Activated T-cell treated with anti-CD3 and anti-CD28 coated beads, Interleukin-2, amount 50 U/mL, for 48 hours (primary cell): Measurements from ENCODE around the gene CERS6.
"Not testable (repeated sequence)": the region's sequence is repeated elsewhere in the genome, so short reads cannot be mapped to it uniquely, and the experiment has no call there.

Source experiments
- DNase-seq, 2 experiments: peaks; one replicate each; pipeline ENCODE4 v3.0.0-alpha.2; 2020

CERS6 gene

GRCh38 chr2:168787782-168788376 is 331.8 kb downstream of the CERS6 start:
- no peak for DNase-seq

- no peak for DNase-seq
Measured at GRCh38 chr2:168789776-168790175, 333.7 kb downstream of the CERS6 start.

- no peak for DNase-seq
Measured at GRCh38 chr2:168790226-168790902, 334.3 kb downstream of the CERS6 start.

GRCh38 chr2:168791140-168791539 is 335.1 kb downstream of the CERS6 start:
- DNase-seq = not testable (repeated sequence)

GRCh38 chr2:168793596-168793995 is 337.5 kb downstream of the CERS6 start:
- no peak for DNase-seq

GRCh38 chr2:168794968-168795367 is 338.9 kb downstream of the CERS6 start:
- DNase-seq = no peak

- no peak for DNase-seq
Measured at GRCh38 chr2:168796090-168796577, 340.1 kb downstream of the CERS6 start.

- no peak for DNase-seq
Measured at GRCh38 chr2:168796583-168797285, 340.7 kb downstream of the CERS6 start.

GRCh38 chr2:168797286-168797655 is 341.2 kb downstream of the CERS6 start:
- DNase-seq = no peak

- no peak for DNase-seq
Measured at GRCh38 chr2:168798076-168798887, 342.2 kb downstream of the CERS6 start.

GRCh38 chr2:168798888-168799410 is 342.9 kb downstream of the CERS6 start:
- DNase-seq = no peak

- no peak for DNase-seq
Measured at GRCh38 chr2:168801471-168801870, 345.4 kb downstream of the CERS6 start.

- no peak for DNase-seq
Measured at GRCh38 chr2:168801961-168802858, 346.1 kb downstream of the CERS6 start, which contains the start of gene NOSTRIN. NOSTRIN (plus strand) TSS chr2:168802637; CDS start chr2:168802647, 10 bp downstream.

GRCh38 chr2:168802859-168803725 is 347.0 kb downstream of the CERS6 start:
- DNase-seq = no peak

GRCh38 chr2:168804214-168804613 is 348.1 kb downstream of the CERS6 start:
- no peak for DNase-seq

GRCh38 chr2:168805615-168806014 is 349.5 kb downstream of the CERS6 start:
- DNase-seq = no peak

GRCh38 chr2:168809537-168809936 is 353.5 kb downstream of the CERS6 start:
- no peak for DNase-seq

GRCh38 chr2:168810235-168810634 is 354.2 kb downstream of the CERS6 start:
- DNase-seq = no peak

- DNase-seq = no peak
Measured at GRCh38 chr2:168811696-168812095, 355.6 kb downstream of the CERS6 start.

- DNase-seq = no peak
Measured at GRCh38 chr2:168814046-168814445, 358.0 kb downstream of the CERS6 start.
